Epidermal melanocyte (primary cell): ENCODE results near the gene DOCK3.
"Not testable (repeated sequence)": the region's sequence is repeated elsewhere in the genome, so short reads cannot be mapped to it uniquely, and the experiment has no call there.

ENCODE experiments used
- DNase-seq: peaks from one replicate; pipeline ENCODE4 v3.0.0; 2011; ENCODE audit warnings: low spot score; ENCODE audit not compliant: insufficient read length

The DOCK3 gene

DNA sequence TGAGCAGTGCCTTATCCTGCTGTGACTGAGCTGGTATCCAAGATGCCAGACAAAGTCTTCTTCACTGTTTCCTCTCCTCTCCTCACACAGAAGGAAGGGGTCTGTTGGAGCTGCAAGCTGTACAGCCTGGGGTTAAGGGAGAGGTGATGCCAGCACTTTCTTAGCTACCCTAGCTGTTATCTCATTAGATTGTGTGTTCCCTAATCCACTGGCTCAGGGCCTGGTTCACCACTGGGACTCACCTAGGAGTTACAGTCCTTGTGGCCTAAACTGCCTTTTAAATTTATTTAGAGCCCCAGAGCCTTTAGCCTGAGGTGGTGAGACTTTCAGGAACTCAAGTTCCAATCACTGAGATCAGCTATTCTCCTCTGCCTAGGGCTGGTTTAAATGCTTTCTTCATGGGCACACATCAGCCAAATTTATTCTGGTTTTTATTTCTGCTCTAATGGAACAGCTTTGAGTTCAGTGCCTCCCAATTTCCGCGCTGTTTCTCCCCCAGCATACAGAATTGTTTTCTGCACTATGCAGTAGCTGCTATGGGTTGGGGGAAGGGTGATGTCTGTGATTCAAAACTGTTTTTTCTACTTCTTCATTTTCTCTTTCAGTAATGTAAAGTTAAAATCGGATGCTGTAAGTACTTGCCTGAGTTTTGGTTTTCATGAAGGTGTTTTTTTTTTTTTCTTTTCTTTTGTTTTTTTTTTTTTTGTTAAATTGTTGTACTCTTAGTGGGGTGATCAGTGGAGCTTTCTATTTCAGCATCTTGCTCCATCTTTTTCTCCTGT, 198.8 kb downstream of the DOCK3 start:
- DNase-seq, result no peak

GRCh38 chr3:50874876-50875275, 200.1 kb downstream of the DOCK3 start:
- not testable (repeated sequence) for DNase-seq

DNA sequence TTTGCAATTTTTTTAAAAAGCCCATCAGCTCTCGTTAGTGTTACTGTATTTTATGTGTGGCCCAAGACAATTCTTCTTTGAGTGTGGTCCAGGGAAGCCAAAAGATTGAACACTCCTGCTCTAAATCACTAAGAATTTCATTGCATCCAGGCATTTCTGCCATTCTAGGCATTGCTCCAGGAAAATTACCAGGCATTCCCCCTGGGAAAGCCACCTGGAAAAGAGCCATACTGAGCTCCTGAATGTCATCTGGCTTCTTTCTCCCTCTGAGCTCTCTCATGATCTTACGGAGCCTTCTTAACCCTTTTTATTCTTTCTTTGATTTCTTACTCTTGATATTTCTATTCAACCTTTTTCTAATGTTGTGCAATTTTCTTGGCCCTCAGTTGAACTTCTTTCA, 202.2 kb downstream of the DOCK3 start:
- no peak for DNase-seq

GRCh38 chr3:50882733-50883132, 208.0 kb downstream of the DOCK3 start:
- DNase-seq, result not testable (repeated sequence)

DNA sequence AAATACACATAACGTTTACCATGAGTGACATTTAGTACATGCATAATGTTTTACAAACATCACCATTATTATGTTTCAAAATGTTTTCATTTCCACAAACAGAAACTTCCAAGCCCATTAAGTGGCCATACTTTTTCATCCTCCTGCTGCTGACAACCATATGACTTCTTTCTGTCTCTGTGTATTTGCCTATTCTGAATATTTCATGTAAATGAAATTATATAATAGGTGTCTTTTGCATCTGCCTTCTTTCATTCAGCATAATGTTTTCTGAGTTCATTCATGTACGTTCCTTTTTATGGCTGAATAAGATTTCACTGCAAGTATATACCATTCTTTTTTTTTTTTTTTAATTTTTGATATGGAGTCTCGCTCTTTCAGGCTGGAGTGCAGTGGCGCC, 209.0 kb downstream of the DOCK3 start:
- DNase-seq, result no peak

- DNase-seq, result no peak
These were observed 210.5 kb downstream of the DOCK3 start for GRCh38 chr3:50885070-50885850.

GRCh38 chr3:50890688-50891344, 216.1 kb downstream of the DOCK3 start:
- DNase-seq, result no peak

- DNase-seq, result not testable (repeated sequence)
These were observed 226.4 kb downstream of the DOCK3 start for GRCh38 chr3:50901097-50901496.

DNA sequence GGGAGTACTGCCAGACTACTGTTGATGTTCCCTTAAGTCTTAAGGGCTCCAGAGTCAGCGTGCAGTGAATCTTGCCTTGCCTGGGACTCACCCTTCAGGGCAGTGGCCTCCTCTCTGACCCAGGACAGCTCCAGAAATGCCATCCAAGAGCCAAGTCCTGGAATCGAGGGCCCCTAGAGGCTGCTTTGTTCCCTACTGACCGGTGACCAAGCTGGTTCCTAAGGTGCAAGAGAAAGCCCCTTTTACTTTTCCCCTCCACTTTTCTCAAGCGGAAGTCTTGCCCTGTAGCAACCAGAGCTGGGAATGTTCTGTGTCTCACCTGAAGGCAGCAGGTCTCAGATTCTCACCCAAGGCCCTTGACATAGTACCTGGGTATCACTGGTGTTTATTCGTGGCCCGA, 238.0 kb downstream of the DOCK3 start:
- no peak for DNase-seq

GRCh38 chr3:50913260-50913659, 238.5 kb downstream of the DOCK3 start:
- no peak for DNase-seq

DNA sequence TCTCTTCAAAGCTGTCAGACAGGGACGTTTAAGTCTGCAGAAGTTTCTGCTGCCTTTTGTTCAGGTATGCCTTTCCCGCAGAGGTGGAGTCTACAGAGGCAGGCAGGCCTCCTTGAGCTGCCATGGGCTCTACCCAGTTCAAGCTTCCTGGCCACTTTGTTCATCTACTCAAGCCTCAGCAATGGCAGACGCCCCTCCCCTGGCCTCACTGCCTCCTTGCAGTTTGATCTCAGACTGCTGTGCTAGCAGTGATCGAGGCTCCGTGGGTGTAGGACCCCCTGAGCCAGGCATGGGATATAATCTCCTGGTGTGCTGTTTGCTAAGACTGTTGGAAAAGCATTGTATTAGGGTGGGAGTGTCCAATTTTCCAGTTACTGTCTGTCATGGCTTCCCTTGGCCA, 247.3 kb downstream of the DOCK3 start:
- DNase-seq, result not testable (repeated sequence)

DNA sequence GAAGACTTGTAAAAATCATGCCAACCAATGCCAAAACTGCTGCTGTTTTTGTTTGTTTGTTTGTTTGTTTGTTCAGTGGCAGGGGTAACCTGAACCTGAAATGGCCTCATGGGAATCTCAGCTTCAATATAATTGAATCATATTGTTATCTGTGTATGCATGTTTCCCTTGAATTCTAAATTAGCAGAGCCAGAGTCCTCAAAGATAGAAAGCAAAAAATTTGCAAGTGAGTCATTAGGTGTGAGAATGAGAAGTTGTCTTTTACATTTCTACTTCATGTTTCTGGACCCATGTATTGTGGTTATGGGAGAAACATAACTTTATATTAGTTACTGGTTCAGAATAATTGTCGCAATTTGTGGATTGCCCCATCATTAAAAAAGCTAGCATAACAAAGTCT, 249.2 kb downstream of the DOCK3 start:
- no peak for DNase-seq

GRCh38 chr3:50924638-50925037, 249.9 kb downstream of the DOCK3 start:
- no peak for DNase-seq

DNA sequence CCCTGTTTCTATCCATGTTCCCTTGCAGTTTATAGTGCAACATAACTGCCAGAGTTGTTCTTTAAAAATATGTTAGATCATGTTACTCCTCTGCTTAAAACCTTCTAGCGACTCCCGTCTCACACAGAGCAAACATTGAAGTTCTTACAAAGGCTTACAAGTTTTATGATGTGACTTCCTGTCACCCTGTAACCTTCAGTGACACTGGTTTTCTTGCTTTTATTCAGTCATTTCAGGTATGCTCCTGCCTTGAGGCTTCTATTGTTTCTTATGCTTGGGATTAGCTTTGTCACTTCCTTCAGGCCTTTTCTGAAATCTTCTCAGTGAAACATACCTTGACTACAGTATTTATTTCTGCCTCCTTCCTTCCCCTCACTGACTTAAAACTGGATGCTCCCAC, 252.1 kb downstream of the DOCK3 start:
- no peak for DNase-seq

- no peak for DNase-seq
These were observed 255.9 kb downstream of the DOCK3 start for GRCh38 chr3:50930371-50931208.

DNA sequence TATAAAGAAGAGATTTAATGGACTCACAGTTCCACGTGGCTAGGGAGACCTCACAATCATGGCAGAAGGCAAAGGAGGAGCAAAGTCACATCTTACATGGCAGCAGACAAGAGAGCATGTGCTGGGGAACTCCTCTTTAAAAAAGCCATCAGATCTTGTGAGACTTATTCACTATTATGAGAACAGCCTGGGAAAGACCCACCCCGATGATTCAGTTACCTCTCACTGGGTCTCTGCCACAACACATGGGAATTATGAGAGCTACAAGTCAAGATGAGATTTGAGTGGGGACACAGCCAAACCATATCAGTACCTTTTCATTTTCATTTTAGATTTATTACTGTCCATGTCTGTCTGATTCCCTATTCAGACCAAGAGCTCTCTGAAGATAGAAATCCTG, 258.2 kb downstream of the DOCK3 start:
- not testable (repeated sequence) for DNase-seq

DNA sequence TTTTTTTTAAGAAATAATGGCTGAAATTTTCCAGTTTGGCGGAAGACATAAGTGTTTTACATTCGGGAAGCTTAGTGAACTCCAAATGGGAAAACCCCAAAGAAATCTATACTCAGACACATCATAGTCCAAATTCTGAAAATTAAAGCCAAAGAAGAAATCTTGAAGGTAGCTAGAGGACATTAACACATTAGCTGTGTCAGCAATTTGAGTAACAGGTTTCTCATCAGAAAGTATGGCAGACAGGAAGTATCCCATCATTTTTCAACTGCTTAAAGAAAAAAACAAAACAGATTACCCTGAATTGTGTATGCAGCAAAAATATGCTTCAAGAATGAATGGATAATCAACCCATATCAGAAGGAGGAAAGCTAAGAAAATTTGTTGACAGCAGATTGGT, 261.7 kb downstream of the DOCK3 start:
- no peak for DNase-seq

DNA sequence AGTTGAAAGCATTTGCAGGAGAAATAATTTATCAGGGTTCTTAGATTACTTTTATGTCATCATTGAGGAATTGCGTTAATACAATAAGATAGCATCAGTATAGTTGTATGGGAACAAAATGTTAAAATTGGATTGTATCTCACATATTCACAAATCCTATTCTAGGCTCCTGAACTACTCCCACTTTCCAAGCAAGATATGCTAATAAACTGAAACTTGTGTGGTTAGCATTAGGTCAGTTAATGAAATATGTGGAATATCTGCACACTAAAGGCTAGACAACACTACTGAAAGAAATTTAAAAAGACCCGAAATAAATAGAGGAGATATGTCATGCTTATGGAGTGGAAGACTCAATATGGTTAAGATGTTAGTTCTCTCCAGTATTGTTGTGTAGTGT, 272.7 kb downstream of the DOCK3 start:
- no peak for DNase-seq

- DNase-seq, result no peak
These were observed 275.9 kb downstream of the DOCK3 start for GRCh38 chr3:50950591-50950990.

DNA sequence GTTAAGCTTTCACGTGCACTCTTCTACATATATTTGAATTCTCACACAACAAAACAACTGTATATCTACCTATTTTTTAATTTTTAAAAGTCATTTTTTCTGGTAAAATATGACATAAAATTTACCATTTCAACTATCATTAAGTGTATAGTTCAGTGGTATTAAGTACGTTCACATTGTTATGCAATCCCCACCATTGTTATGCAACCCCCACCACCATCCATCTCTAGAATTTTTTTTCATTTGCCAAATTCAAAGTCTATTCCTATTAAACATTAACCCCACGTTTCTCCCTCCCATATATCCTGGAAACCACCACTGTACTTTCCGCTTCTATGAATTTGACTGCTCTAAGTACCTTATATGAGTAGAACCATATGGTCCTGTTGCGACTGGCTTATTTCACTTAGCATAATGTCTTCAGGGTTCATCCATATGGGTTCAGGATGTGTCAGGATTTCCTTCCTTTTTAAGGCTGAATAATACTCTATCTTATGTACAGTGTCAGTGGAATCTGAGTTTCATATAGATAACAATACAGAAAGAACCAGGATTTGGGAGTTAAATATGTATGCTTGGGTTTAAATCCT, 279.2 kb downstream of the DOCK3 start:
- DNase-seq, result no peak

- DNase-seq, result no peak
These were observed 286.7 kb downstream of the DOCK3 start for GRCh38 chr3:50961386-50961785.
